ENCODE data around the gene RBSN.

GRCh38 chr3:15023249-15023648 lies 75.7 kb downstream of the RBSN start:
- TF ChIP-seq CTCF (IDR thresholded peaks at IDR 0.05; ENCODE audit: poor library complexity) (no peak), EZH2 (IDR thresholded peaks at IDR 0.05; ENCODE audit: borderline replicate concordance) (no peak)

All from hepatocyte (in vitro differentiated cells).